A549 treated with Hydrocortisone at 1 μM for 4 hours (cell line): ENCODE measurements around the gene PSMD8. TPM values are rescaled to one million over a fixed set of nuclear protein-coding genes. Genes with fewer than 3 reads are reported as not detected.

Experiments
- total RNA-seq: library from RNA; stranded (reverse); fragments of 200-300 nt; extraction: Qiagen RNA extraction; gene quantifications from 5 replicates; pipeline ENCODE4 v1.2.3, GENCODE V29; 2022

PSMD8 gene
- 451 to 530 TPM (median 488 TPM) in 5 replicates for total RNA-seq

GRCh38 chr19:38374332-38375097 lies at the start of gene PSMD8:
Gene PSMD8, plus strand, starts transcription at chr19:38374571. Its CDS starts 31 bp downstream, at chr19:38374602.

DNA sequence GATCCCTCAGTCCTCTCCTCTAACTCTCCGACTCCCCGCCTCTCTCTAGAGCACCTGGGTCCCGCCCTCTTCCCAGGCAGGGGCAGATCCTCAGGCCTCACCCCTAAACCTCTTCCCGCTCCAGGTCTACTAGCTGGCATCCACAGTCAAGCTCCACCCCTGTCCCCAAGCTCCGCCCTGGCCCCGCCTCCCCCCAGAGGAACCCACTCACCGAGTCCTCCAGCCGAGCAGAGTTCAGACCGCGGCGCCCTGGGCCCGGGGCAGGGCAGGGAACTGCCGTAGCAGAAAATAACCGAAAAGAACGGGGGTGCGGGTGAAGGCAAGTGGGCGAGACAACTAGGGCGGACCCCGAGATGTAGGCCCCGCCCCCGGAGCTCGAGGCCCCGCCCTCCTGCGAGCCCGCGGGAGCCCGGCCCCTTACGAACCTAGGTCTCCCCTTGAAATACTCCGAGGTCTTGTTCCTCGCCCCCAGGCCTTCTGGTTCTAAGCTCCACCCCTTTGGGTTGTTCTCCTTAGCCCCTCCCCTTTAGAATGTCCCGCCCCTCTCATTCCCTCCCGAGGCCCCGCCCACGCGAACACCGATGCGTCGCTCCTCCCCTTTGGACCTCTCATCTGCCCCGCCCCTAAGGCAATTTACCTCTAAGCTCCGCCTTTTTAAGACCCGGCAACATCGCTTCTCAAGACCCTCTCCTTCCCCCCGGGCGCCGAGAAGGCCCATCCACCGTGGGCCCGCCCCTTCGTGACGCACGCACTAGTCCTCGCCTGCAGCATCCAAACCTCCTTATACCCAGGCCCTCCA lies 13.4 kb downstream of the PSMD8 start, which contains the start of gene GGN:
Gene GGN, minus strand, starts transcription at position 485 of the 799 bp plus-strand sequence. CDS start 773 bp downstream, outside the sequence.

GRCh38 chr19:38388349-38389100 lies 14.2 kb downstream of the PSMD8 start, which contains the start of gene SPRED3:
Gene SPRED3, plus strand, starts transcription at chr19:38388697. Its CDS starts 1,606 bp downstream, at chr19:38390303.

GRCh38 chr19:38402967-38403674 lies 28.8 kb downstream of the PSMD8 start, which contains the start of gene FAM98C:
Gene FAM98C, plus strand, starts transcription at chr19:38403093. Its CDS starts 61 bp downstream, at chr19:38403154.

GRCh38 chr19:38425810-38426466 lies 51.6 kb downstream of the PSMD8 start, which contains the start of gene RASGRP4:
Gene RASGRP4, minus strand, starts transcription at chr19:38426219. Its CDS starts 128 bp downstream, at chr19:38426091.

GRCh38 chr19:38433268-38433733 lies 58.9 kb downstream of the PSMD8 start, which contains the start of gene RYR1:
Gene RYR1, plus strand, starts transcription at chr19:38433691. Its CDS starts 139 bp downstream, at chr19:38433830.

Other genes starting within 250 kb of the PSMD8 start
- gene DPF1, start 150.3 kb upstream of the PSMD8 start, total RNA-seq: 4.2 to 5.0 TPM (median 4.6 TPM) in 5 replicates
- 58.9 to 102 TPM (median 91.8 TPM) in 5 replicates for gene PPP1R14A, start 118.2 kb upstream of the PSMD8 start, total RNA-seq
- 237 to 348 TPM (median 322 TPM) in 5 replicates for gene SPINT2, start 110.0 kb upstream of the PSMD8 start, total RNA-seq
- gene C19orf33, start 70.3 kb upstream of the PSMD8 start, total RNA-seq: 524 to 789 TPM (median 709 TPM) in 5 replicates
- 99.8 to 131 TPM (median 129 TPM) in 5 replicates for gene YIF1B, start 58.6 kb upstream of the PSMD8 start, total RNA-seq
- gene KCNK6, start 54.7 kb upstream of the PSMD8 start, total RNA-seq: 3.4 to 4.7 TPM (median 4.6 TPM) in 5 replicates
- gene CATSPERG, start 38.7 kb upstream of the PSMD8 start, total RNA-seq: 0.99 to 1.7 TPM (median 1.1 TPM) in 5 replicates
- gene GGN, start 13.5 kb downstream of the PSMD8 start, total RNA-seq: 0.08 to 0.47 TPM (median 0.29 TPM) in 5 replicates
- 1.7 to 2.7 TPM (median 2.5 TPM) in 5 replicates for gene SPRED3, start 14.1 kb downstream of the PSMD8 start, total RNA-seq
- gene FAM98C, start 28.5 kb downstream of the PSMD8 start, total RNA-seq: 16.9 to 27.2 TPM (median 24.5 TPM) in 5 replicates
- 0.05 to 0.06 TPM in 2 of 5 replicates, not detected in the others for gene RASGRP4, start 51.6 kb downstream of the PSMD8 start, total RNA-seq
- 5.2 to 6.8 TPM (median 6.4 TPM) in 5 replicates for gene RYR1, start 59.1 kb downstream of the PSMD8 start, total RNA-seq
- 0.62 to 2.4 TPM (median 1.2 TPM) in 5 replicates for gene MAP4K1, start 243.4 kb downstream of the PSMD8 start, total RNA-seq
- gene EIF3K, start 244.6 kb downstream of the PSMD8 start, total RNA-seq: 695 to 942 TPM (median 726 TPM) in 5 replicates